H9 (cell line): ENCODE results near the gene TMIGD3. TPM values are rescaled to one million over a fixed set of nuclear protein-coding genes. Genes with fewer than 3 reads are reported as not detected.

Source experiments
- DNase-seq: peaks from one replicate; pipeline ENCODE4 v3.0.0-alpha.2; 2017
- H2AFZ ChIP-seq: one replicate; pipeline ENCODE4 v1.6.1; 2013; ENCODE audit warnings: mild to moderate bottlenecking, low read length, control low read depth, moderate library complexity
- H2AK5ac ChIP-seq: 2 replicates; pipeline ENCODE4 v1.6.1; 2013; ENCODE audit warnings: low read length, control low read depth, mixed read lengths; ENCODE audit not compliant: insufficient read length
- H2BK120ac ChIP-seq: one replicate; pipeline ENCODE4 v1.6.1; 2013; ENCODE audit warnings: low read depth, mild to moderate bottlenecking, low read length, control low read depth, inconsistent platforms; ENCODE audit not compliant: poor library complexity, severe bottlenecking
- H2BK12ac ChIP-seq: 2 replicates; pipeline ENCODE4 v1.6.1; 2013; ENCODE audit warnings: low read length, control low read depth, mixed read lengths, low read depth; ENCODE audit not compliant: insufficient read length
- H2BK15ac ChIP-seq: 2 replicates; pipeline ENCODE4 v1.6.1; 2013; ENCODE audit warnings: low read depth, low read length, control low read depth
- H2BK20ac ChIP-seq: one replicate; pipeline ENCODE4 v1.6.1; 2013; ENCODE audit warnings: low read depth, mild to moderate bottlenecking, low read length, control low read depth, inconsistent platforms; ENCODE audit not compliant: poor library complexity, severe bottlenecking
- H2BK5ac ChIP-seq: 2 replicates; pipeline ENCODE4 v1.6.1; 2013; ENCODE audit warnings: low read length, control low read depth, mixed read lengths; ENCODE audit not compliant: insufficient read length
- H3K14ac ChIP-seq: 2 replicates; pipeline ENCODE4 v1.6.1; 2013; ENCODE audit warnings: low read length, control low read depth; ENCODE audit not compliant: insufficient read depth
- H3K18ac ChIP-seq: 2 replicates; pipeline ENCODE4 v1.6.1; 2013; ENCODE audit warnings: low read depth, mild to moderate bottlenecking, mixed read lengths, low read length, control low read depth; ENCODE audit not compliant: insufficient read length
- H3K23ac ChIP-seq: 2 replicates; pipeline ENCODE4 v1.6.1; 2013; ENCODE audit warnings: low read length, control low read depth, mixed read lengths, low read depth; ENCODE audit not compliant: insufficient read length
- H3K23me2 ChIP-seq: 2 replicates; pipeline ENCODE4 v1.6.1; 2013; ENCODE audit warnings: low read depth, mild to moderate bottlenecking, mixed read lengths, low read length, control low read depth; ENCODE audit not compliant: insufficient read length, poor library complexity, severe bottlenecking
- H3K27ac ChIP-seq: 2 replicates; pipeline ENCODE4 v1.5.1; 2013; ENCODE audit warnings: low read length, control low read depth, mixed read lengths, low read depth; ENCODE audit not compliant: insufficient read length
- H3K27me3 ChIP-seq: 2 replicates; pipeline ENCODE4 v1.6.1; 2013; ENCODE audit warnings: low read length, control low read depth, inconsistent platforms; ENCODE audit not compliant: insufficient read depth
- H3K4ac ChIP-seq: 2 replicates; pipeline ENCODE4 v1.6.1; 2013; ENCODE audit warnings: low read depth, mild to moderate bottlenecking, control low read depth, inconsistent platforms, low read length, moderate library complexity
- H3K4me1 ChIP-seq: 2 replicates; pipeline ENCODE4 v1.6.1; 2013; ENCODE audit warnings: low read length, control low read depth, inconsistent platforms; ENCODE audit not compliant: insufficient read depth
- H3K4me2 ChIP-seq: 2 replicates; pipeline ENCODE4 v1.6.1; 2013; ENCODE audit warnings: low read length, control low read depth, mixed read lengths; ENCODE audit not compliant: insufficient read length, insufficient read depth
- H3K56ac ChIP-seq: 2 replicates; pipeline ENCODE4 v1.6.1; 2013; ENCODE audit warnings: low read depth, mild to moderate bottlenecking, mixed read lengths, low read length, control low read depth; ENCODE audit not compliant: insufficient read length
- H3K79me1 ChIP-seq: 2 replicates; pipeline ENCODE4 v1.6.1; 2013; ENCODE audit warnings: low read depth, mild to moderate bottlenecking, moderate library complexity, low read length, control low read depth, inconsistent platforms; ENCODE audit not compliant: insufficient read depth, poor library complexity, severe bottlenecking
- H3K79me2 ChIP-seq: 2 replicates; pipeline ENCODE4 v1.6.1; 2013; ENCODE audit warnings: low read length, control low read depth, inconsistent platforms; ENCODE audit not compliant: insufficient read depth
- H3K9ac ChIP-seq: 2 replicates; pipeline ENCODE4 v1.6.1; 2013; ENCODE audit warnings: low read length, control low read depth, mixed read lengths; ENCODE audit not compliant: insufficient read length; ENCODE audit errors: extremely low read depth
- H3K9me3 ChIP-seq: one replicate; pipeline ENCODE4 v1.6.1; 2013; ENCODE audit warnings: low read depth, low read length, inconsistent platforms; ENCODE audit not compliant: control insufficient read depth
- H3T11ph ChIP-seq: one replicate; pipeline ENCODE4 v1.6.1; 2013; ENCODE audit warnings: mild to moderate bottlenecking, low read length, control low read depth, inconsistent platforms
- H4K20me1 ChIP-seq: one replicate; pipeline ENCODE4 v1.6.1; 2013; ENCODE audit not compliant: control insufficient read depth, insufficient read length, insufficient read depth
- H4K5ac ChIP-seq: 2 replicates; pipeline ENCODE4 v1.6.1; 2013; ENCODE audit warnings: low read depth, mild to moderate bottlenecking, mixed read lengths, low read length, control low read depth; ENCODE audit not compliant: insufficient read length
- H4K8ac ChIP-seq: replicated peaks from 2 replicates; pipeline ENCODE4 v1.6.1; 2013; ENCODE audit warnings: low read length, control low read depth, mixed read lengths, low read depth; ENCODE audit not compliant: insufficient read length
- H4K91ac ChIP-seq: 2 replicates; pipeline ENCODE4 v1.6.1; 2013; ENCODE audit warnings: low read depth, mild to moderate bottlenecking, moderate library complexity, mixed read lengths, low read length, control low read depth; ENCODE audit not compliant: insufficient read length
- H3K27ac Mint-ChIP-seq, 3 experiments: 2 replicates in 2 of 3; 3 replicates in 1 of 3; pipeline ENCODE4 v1.8.0; 2020 to 2021; ENCODE audit warnings: mixed read lengths in 3 of 3, mild to moderate bottlenecking in 1 of 3, moderate library complexity in 1 of 3
- H3K27me3 Mint-ChIP-seq: 2 replicates; pipeline ENCODE4 v1.8.0; 2021; ENCODE audit warnings: low read depth, mild to moderate bottlenecking, moderate library complexity, mixed read lengths
- H3K36me3 Mint-ChIP-seq, 3 experiments: 2 replicates in 2 of 3; 3 replicates in 1 of 3; pipeline ENCODE4 v1.8.0; 2020 to 2021; ENCODE audit warnings: low read depth in 3 of 3, mixed read lengths in 3 of 3; ENCODE audit not compliant: insufficient read depth in 1 of 3
- H3K4me1 Mint-ChIP-seq, 2 experiments: 2 replicates each; pipeline ENCODE4 v1.8.0; 2020; ENCODE audit warnings: mixed read lengths in 2 of 2
- H3K4me3 Mint-ChIP-seq, 2 experiments: 2 replicates in 1 of 2; 3 replicates in 1 of 2; pipeline ENCODE4 v1.8.0; 2020 to 2021; ENCODE audit warnings: mild to moderate bottlenecking in 2 of 2, mixed read lengths in 2 of 2, moderate library complexity in 1 of 2
- H3K9me3 Mint-ChIP-seq, 2 experiments: 2 replicates in 1 of 2; 3 replicates in 1 of 2; pipeline ENCODE4 v1.8.0; 2020; ENCODE audit warnings: mild to moderate bottlenecking in 2 of 2, mixed read lengths in 2 of 2, moderate library complexity in 1 of 2
- CTCF ChIP-seq: fragments of 200-600 bp; sonication (generic); conservative IDR thresholded peaks from 3 replicates; pipeline ENCODE4 v1.8.0; 2021; ENCODE audit warnings: antibody characterized with exemption, mild to moderate bottlenecking
- WGBS: extraction: QIAGEN DNeasy Blood & Tissue Kit; methylation state at CpG from one replicate; pipeline ENCODE4 v1.1.7; 2013; ENCODE audit warnings: missing lambda C conversion rate, low lambda C conversion rate, mixed read lengths; ENCODE audit not compliant: insufficient read length; ENCODE audit errors: extremely low coverage; 5-methylcytosine and 5-hydroxymethylcytosine counted together
- total RNA-seq: library from RNA; stranded (reverse); gene quantifications from 2 replicates; pipeline ENCODE4 v1.2.1, GENCODE V29; 2021

The TMIGD3 gene
- total RNA-seq, 1 experiment from 2014 or later, result not detected

- Histone ChIP-seq H3K9ac (no peak overlapping the region), H3K9me3 (no peaks in the 10 kb centered on the region), H3K79me1 (no peaks in the 10 kb centered on the region), H3K27me3 (no peaks in the 10 kb centered on the region), H3K18ac (no peak overlapping the region), H3K27ac (no peak overlapping the region), H4K5ac (no peak overlapping the region), H3K4me2 (no peak overlapping the region), H3K23me2 (no peaks in the 10 kb centered on the region), H2AK5ac (no peak overlapping the region), H2AFZ (no peak overlapping the region), H2BK20ac (no peak overlapping the region), H3K4ac (no peak overlapping the region), H2BK12ac (no peak overlapping the region), H4K8ac (no peak overlapping the region), H3K56ac (no peak overlapping the region), H4K20me1 (no peaks in the 10 kb centered on the region), H3K79me2 (no peaks in the 10 kb centered on the region), H4K91ac (no peak overlapping the region), H3K14ac (no peak overlapping the region), H3K23ac (no peak overlapping the region), H3K4me1 (peaks cover 6% of the 10 kb centered on the region), H2BK5ac (no peak overlapping the region), H2BK15ac (no peak overlapping the region), H2BK120ac (no peak overlapping the region), H3T11ph (no peak overlapping the region)
- no peaks in the 10 kb centered on the region; a peak in 1 of 5 replicates for H3K9me3 Mint-ChIP-seq
- TF ChIP-seq CTCF, result no peak
- no CpG with 5 or more reads among the region's 6 CpGs for WGBS
- H3K27ac Mint-ChIP-seq, result no peak overlapping the region
- H3K27me3 Mint-ChIP-seq, result peaks cover 10% of the 10 kb centered on the region
- H3K4me1 Mint-ChIP-seq, result peaks cover 24 to 35% of the 10 kb centered on the region in 2 experiments
- peaks cover 0 to 1% (median 0%) of the 10 kb centered on the region in 3 experiments; a peak in 1 of 7 replicates for H3K36me3 Mint-ChIP-seq
- H3K4me3 Mint-ChIP-seq, result no peak overlapping the region
- no peak for DNase-seq
Observed at GRCh38 chr1:111538343-111539025, 35.1 kb upstream of the TMIGD3 start.
